GM12892 (cell line): ENCODE measurements around the gene UGT1A8.
A peak's percentile ranks its signal among the peaks of the same experiment; 100 is the strongest.
"Not testable (repeated sequence)": the region's sequence is repeated elsewhere in the genome, so short reads cannot be mapped to it uniquely, and the experiment has no call there.

ENCODE experiments used
- DNase-seq: peaks from one replicate; pipeline ENCODE4 v3.0.0; 2011; ENCODE audit not compliant: insufficient read length
- FAIRE-seq: peaks from 2 replicates; lab custom pipeline; 2011; peaks lifted over from hg19 to GRCh38; lab: Jason Lieb, UNC
- POLR2A ChIP-seq: IDR thresholded peaks from 2 replicates; pipeline ENCODE4 v1.6.1; 2011; ENCODE audit warnings: low read depth, low read length, control low read depth
- POLR2AphosphoS5 ChIP-seq: IDR thresholded peaks from 2 replicates; pipeline ENCODE4 v1.6.1; 2011; ENCODE audit warnings: low read depth, low read length, control low read depth
- TAF1 ChIP-seq: IDR thresholded peaks from 2 replicates; pipeline ENCODE4 v1.6.1; 2011; ENCODE audit warnings: low read depth, mild to moderate bottlenecking, control low read depth, low read length, borderline replicate concordance

UGT1A8 gene

DNA sequence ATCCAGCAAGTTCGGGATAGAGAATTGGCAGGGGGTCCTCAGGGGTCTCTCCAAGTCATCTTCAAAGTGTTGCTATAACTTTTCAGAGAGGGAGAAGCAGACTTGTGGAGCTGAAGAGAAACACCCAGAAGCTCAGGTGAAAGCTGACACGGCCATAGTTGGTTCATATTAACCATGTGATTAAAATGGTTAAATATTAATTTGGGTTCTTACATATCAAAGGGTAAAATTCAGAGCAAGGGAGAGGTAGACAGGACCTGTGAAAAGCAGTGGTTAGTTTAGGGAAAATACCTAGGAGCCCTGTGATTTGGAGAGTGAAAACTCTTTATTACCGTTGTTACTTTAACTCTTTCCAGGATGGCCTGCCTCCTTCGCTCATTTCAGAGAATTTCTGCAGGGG is 75.2 kb downstream of the UGT1A8 start, which contains the start of gene UGT1A6:
UGT1A6 (plus strand) TSS at position 243 of the 400 bp plus-strand sequence; CDS start at position 358, 115 bp downstream.
- no peak for FAIRE-seq
- no peak for DNase-seq

DNA sequence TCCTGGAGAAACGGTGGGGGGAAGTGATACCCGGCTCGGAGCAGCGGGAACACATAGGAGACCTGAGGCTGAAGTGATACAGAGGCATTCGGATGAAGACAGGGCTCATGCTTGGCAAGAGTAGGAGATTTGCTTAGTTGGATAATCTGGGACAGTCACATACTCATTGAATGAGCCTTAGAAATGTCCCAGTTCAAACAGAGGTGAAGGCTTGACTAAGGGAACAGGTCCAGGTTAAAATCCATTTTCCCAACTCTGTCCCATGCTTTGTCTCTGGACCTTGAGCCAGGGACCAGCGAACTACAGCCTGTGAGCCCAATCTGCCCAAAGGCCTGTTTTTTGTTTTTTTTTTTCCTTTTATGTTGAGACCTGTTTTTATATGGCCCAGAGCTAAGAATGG is 76.5 kb downstream of the UGT1A8 start:
- FAIRE-seq (no peak), DNase-seq (no peak)
- TF ChIP-seq POLR2A, result no peak
- TF ChIP-seq TAF1, result no peak
- no peak for TF ChIP-seq POLR2AphosphoS5

More for the DNA sequence above, 75.2 kb downstream of the UGT1A8 start, which contains the start of gene UGT1A6:
- no peak for TF ChIP-seq POLR2A
- TF ChIP-seq TAF1, result no peak
- TF ChIP-seq POLR2AphosphoS5, result no peak

DNA sequence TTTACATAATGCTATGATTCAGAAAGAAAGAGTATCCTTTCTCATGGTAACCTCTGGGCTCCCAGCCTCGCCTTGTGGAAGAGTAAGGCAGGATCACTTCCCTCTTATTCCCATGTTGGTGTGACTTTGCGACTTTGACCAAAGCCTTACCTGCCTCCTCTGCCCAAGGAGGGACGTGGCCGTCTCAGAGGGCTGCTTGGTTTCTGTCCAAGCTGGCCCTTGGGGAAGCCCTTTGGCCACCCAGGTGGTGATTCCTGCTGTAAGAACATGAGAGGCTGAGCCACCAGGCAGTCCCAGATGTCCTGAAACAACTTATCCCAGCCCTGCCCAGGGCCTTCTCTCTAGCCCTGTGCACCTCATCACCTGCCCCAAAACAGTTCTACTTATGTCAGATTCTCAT is 81.3 kb downstream of the UGT1A8 start:
- DNase-seq, result no peak
- TF ChIP-seq POLR2A (no peak), POLR2AphosphoS5 (no peak), TAF1 (no peak)
- FAIRE-seq, result no peak

DNA sequence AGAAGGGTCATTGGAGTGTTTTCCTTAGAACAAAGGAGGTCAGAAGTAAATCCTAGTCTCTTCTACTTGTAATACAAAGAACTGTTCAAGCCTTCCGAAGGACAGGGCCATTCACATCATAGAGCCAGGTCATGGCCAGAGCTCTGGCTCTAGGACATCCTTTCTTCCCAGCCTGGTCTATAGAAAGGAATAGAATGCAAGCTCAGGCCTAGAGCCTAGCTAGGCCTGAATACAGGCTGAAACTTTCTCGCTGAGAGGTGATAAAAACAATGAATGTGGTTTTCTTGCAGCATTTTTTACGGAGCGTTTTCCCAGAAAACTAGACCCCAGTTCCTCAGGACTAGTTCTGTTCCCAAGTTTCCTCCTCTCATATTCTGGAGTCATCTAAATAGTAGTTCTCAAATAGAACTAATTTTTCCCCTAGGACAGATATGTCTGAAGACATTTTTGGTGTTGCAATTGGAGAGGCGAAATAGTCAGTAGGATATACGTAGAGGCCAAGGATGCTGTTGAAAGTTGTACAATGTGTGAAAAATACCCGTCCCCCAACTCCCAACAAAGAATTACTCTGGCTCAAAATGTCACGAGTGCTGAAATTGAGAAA is 82.1 kb downstream of the UGT1A8 start:
- FAIRE-seq (no peak), DNase-seq (no peak)
- TF ChIP-seq POLR2A (no peak), TAF1 (no peak), POLR2AphosphoS5 (no peak)

DNA sequence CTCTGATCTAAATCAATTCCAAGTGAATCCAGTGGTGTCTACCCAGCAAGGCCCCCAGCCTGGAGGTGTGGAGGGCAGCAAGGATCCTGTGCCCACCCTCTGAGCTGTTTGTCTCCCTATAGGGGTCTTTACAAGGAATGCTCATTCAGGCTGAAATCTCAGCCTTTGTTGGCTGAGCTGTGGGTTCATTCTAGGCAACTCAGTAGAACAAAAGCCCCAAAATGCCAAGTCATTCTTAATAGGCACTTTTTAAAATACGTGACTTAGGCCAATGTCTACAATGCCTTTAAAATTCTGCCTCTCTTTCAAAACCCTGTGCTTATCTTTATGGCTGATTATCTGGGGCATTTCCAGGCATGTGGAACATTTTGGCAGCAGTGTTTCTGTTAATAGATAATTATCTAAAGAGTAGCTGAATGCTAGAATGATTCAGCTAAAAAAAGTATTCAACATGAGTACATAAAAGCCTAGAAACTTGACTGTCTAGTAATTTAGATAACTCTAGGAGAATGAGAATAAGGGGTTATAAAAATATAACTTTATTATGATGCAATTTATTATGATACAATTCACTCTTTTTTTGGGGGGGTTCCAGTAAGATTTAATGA is 82.7 kb downstream of the UGT1A8 start:
- FAIRE-seq (no peak), DNase-seq (no peak)
- TF ChIP-seq POLR2AphosphoS5 (no peak), POLR2A (no peak), TAF1 (no peak)

DNA sequence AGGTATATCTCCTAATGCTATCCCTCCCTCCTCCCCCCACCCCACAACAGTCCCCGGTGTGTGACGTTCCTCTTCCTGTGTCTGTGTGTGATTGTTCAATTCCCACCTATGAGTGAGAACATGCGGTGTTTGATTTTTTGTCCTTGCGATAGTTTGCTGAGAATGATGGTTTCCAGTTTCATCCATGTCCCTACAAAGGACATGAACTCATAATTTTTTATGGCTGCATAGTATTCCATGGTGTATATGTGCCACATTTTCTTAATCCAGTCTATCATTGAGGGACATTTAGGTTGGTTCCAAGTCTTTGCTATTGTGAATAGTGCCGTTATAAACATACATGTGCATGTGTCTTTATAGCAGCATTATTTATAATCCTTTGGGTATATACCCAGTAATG is 83.4 kb downstream of the UGT1A8 start:
- DNase-seq, FAIRE-seq: not testable (repeated sequence)

DNA sequence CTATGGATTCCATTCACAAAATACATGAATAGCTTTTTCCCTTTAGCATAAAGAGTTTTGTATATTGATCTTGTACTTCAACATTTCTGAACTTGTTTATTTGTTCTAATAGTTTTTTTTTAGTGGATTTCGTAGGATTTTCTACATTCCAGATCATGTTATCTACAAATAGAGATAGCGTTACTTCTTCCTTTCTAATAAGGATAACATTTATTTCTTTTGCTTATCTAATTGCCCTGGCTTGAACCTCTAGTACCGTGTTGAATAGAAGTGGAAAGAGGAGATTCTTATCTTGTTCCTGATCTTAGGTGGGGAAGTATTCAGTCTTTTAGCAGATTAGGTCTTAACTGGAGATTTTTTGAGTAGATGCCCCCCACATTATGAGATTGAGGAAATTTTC is 84.8 kb downstream of the UGT1A8 start:
- FAIRE-seq, result no peak
- TF ChIP-seq POLR2A (no peak), POLR2AphosphoS5 (no peak)
- no peak for DNase-seq

DNA sequence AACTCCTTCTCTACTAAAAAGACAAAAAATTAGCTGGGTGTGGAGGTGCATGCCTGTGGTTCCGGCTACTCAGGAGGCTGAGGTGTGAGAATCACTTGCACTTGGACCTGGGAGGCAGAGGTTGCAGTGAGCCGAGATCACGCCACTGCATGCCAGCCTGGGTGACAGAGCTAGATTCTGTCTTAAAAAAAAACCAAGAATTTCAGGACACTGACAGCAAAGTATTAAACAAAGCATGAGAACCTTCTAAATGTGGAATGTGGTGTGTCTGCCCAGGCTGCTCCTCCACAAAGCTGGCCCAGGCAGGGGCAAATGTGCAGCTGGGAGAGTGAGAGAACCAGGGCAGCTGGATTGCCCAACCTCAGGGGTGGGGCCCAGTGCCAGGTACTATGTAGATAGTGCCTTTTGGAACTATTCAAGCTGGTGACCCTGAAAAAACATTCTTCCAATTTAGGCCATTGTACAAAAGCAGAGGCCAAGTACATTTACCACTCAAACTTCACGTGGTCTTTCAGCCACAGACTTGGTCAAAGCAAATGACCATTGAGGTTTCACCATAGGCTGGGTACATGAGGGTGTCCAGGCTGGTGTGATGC is 88.6 kb downstream of the UGT1A8 start:
- TF ChIP-seq POLR2AphosphoS5, result no peak
- FAIRE-seq (no peak), DNase-seq (no peak)

DNA sequence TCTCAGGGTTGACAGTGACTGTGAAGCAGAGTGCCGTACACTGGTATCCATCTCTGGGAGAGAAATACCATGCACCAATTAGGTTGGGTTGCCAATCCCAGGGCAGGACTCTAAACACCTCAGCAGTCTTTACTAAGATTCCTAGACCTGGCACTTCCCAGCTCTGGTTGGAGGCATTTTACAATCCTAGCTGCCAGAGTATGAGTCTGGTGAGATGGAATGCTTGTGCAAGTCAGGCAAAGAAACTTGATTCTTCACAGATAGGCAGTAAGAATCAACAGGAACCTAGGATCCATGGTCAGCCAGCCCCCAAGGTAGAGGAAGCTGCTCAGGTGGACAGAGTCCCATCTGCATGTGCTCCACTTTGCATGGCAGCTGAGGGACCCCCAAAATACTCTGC is 89.3 kb downstream of the UGT1A8 start:
- no peak for DNase-seq
- FAIRE-seq, result no peak
- no peak for TF ChIP-seq POLR2A
- no peak for TF ChIP-seq TAF1
- TF ChIP-seq POLR2AphosphoS5, result no peak

DNA sequence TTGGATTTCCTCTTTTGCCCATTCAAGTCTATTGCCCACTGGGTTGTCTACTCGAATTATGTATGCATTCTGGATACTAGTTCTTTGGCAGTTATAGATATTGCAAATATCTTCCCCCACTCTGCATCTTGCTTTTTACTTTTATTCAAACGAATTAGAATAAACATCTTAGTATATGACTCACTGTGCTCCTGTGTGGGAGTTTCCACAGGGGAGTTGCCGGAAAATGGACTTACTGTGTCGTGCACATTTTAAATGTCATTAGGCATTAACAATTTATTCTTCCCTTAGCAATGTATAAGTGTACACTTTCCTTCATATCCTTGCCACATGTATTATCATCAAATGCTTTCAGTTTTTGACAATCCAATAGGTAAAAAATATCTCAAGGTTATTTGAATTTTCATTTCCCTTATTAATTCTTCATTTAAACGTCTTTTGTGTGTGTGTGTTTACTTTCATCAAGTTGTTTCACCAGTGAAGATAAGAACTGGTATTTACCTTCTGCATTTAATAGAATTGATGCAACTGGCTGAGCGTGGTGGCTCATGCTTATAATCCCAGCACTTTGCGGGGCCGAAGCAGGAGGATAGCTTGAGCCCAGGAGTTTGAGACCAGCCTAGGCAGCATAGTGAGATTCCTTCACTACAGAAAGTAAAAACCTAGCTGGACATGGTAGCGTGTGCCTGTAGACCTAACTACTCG is 90.7 kb downstream of the UGT1A8 start:
- FAIRE-seq (peak; percentile 56), DNase-seq (no peak)
- TF ChIP-seq TAF1, result no peak
- TF ChIP-seq POLR2AphosphoS5, result no peak
- TF ChIP-seq POLR2A, result no peak

DNA sequence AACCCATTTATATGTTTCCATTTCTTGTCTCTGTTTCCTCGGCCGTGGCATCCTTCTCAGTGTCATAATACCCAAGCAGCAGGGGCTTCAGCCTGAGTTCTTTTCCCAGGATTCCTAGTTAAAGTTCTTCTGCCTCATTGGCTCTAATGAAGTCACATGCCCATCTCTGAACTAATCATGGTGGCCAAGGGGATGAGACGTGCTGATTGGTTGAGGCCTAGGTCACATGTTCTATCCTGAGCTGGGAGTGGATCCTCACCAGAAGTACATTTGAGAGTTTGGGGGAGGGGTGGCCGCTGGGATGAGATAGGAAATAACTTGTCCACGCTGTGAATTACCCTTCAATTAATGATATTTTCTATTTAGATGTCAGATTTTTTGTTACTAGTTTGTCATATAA is 91.5 kb downstream of the UGT1A8 start:
- TF ChIP-seq POLR2A, result no peak
- DNase-seq (no peak), FAIRE-seq (no peak)

DNA sequence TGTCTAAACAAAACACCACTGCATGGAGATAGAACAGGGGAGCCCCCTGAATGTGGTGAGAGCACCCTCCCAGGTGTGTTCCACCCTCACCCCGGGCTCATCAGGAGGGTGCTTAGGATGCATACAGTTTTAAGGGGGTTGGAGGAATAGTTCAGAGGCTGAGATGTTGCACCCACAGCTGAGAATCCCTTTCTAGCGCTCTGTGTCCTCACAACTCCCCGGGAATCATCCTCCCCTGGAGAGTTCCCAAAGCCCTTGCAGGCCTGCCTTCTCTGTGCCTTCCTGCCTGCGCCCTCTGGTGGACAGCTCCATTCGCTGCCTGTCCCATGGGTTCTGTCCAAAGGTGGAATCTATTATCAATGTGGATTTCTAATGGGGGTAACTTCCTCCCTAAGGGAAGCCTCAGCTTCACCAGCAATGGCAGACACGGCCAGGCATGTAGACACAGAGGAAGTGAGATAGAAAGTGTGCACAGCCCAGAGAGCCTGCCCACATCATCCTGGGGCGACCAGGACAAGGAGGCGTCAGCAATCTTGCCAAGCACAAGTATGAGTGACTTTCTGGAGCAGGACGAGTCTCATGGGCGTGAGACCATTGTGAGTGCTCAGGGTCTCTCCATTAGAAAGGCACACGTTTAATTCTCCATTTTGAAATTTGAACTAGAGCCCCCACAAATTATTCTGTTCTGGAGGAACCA is 94.0 kb downstream of the UGT1A8 start:
- FAIRE-seq, result peak; percentile 85
- peak; percentile 26 for DNase-seq
- TF ChIP-seq POLR2AphosphoS5 (no peak), TAF1 (no peak), POLR2A (no peak)
